Loucy (cell line): ENCODE measurements around the gene GNG2.

Experiments used
- H2AFZ ChIP-seq: fragments of 200-600 bp; sonication (generic); 2 replicates; pipeline ENCODE4 v1.6.0; 2016; ENCODE audit warnings: antibody characterized with exemption, mild to moderate bottlenecking, low read length, moderate library complexity
- H3F3A ChIP-seq: fragments of 200-600 bp; 2 replicates; pipeline ENCODE4 v1.6.0; 2016; ENCODE audit warnings: antibody characterized with exemption, low read depth, mild to moderate bottlenecking
- H3K27me3 ChIP-seq: fragments of 200-600 bp; sonication (generic); 2 replicates; pipeline ENCODE4 v1.6.1; 2014; ENCODE audit warnings: low read length, mild to moderate bottlenecking; ENCODE audit not compliant: insufficient read depth, poor library complexity, severe bottlenecking
- H3K36me3 ChIP-seq: fragments of 200-600 bp; sonication (generic); 2 replicates; pipeline ENCODE4 v1.6.1; 2016; ENCODE audit warnings: low read length; ENCODE audit not compliant: insufficient read depth
- H3K4me1 ChIP-seq: fragments of 200-600 bp; sonication (generic); 2 replicates; pipeline ENCODE4 v1.5.1; 2014; ENCODE audit warnings: low read length, mild to moderate bottlenecking; ENCODE audit not compliant: insufficient read depth, poor library complexity, severe bottlenecking
- H3K4me2 ChIP-seq: fragments of 200-600 bp; sonication (generic); 2 replicates; pipeline ENCODE4 v1.6.0; 2014; ENCODE audit warnings: antibody characterized with exemption, low read length, low read depth, mild to moderate bottlenecking; ENCODE audit not compliant: poor library complexity, severe bottlenecking
- H3K4me3 ChIP-seq: fragments of 200-600 bp; sonication (generic); 2 replicates; pipeline ENCODE4 v1.5.1; 2014; ENCODE audit warnings: low read length, mild to moderate bottlenecking, mixed read lengths; ENCODE audit not compliant: poor library complexity, severe bottlenecking
- H3K79me2 ChIP-seq: fragments of 200-600 bp; sonication (generic); 2 replicates; pipeline ENCODE4 v1.6.1; 2014; ENCODE audit warnings: low read length; ENCODE audit not compliant: insufficient read depth
- H3K9ac ChIP-seq: fragments of 200-600 bp; sonication (generic); 2 replicates; pipeline ENCODE4 v1.6.0; 2014; ENCODE audit warnings: mild to moderate bottlenecking, low read depth, low read length, moderate library complexity; ENCODE audit not compliant: poor library complexity, severe bottlenecking
- H3K9me2 ChIP-seq: fragments of 200-600 bp; sonication (generic); replicated peaks from 2 replicates; pipeline ENCODE4 v1.6.1; 2016; ENCODE audit warnings: low read depth, low read length, mixed read lengths
- H3K9me3 ChIP-seq: fragments of 200-600 bp; sonication (generic); 2 replicates; pipeline ENCODE4 v1.6.1; 2014; ENCODE audit warnings: mild to moderate bottlenecking, antibody characterized with exemption, low read length, low read depth; ENCODE audit not compliant: insufficient read depth
- H4K20me1 ChIP-seq: fragments of 200-600 bp; sonication (generic); 2 replicates; pipeline ENCODE4 v1.6.0; 2014; ENCODE audit warnings: antibody characterized with exemption, low read length, mild to moderate bottlenecking; ENCODE audit not compliant: insufficient read depth, poor library complexity, severe bottlenecking
- CTCF ChIP-seq: fragments of 200-600 bp; sonication (generic); conservative IDR thresholded peaks from 2 replicates; pipeline ENCODE4 v1.5.1; 2014; ENCODE audit warnings: mild to moderate bottlenecking, antibody characterized with exemption, low read length
- EZH2phosphoT487 ChIP-seq: fragments of 200-600 bp; IDR thresholded peaks from 2 replicates; pipeline ENCODE4 v1.6.1; 2018; ENCODE audit warnings: antibody characterized with exemption, mild to moderate bottlenecking, moderate library complexity, borderline replicate concordance

Gene GNG2

DNA sequence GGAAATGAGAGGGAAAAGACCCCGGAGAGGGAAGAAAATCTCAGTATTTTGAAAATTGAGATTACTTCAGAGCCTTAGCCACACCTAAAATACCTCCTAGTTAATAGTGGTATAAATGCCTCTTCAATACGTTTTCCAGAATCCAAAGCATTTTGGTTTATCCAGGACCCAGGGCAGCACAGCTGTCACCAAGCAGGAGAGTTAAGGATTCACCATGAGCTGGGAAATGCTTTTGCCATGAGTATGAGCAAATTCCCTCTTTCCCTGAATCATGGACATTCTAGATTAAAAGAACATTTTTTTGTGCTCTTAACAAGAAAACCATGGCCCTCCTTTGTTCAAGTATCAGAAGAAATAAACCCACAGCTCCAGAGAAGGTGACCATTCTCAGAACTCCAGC lies 107.1 kb downstream of the GNG2 start:
- Histone ChIP-seq H3K9me2 (no peaks in the 10 kb centered on the region), H3K79me2 (no peaks in the 10 kb centered on the region)

GRCh38 chr14:51969852-51970540 lies 109.6 kb downstream of the GNG2 start:
- Histone ChIP-seq H3K9ac (no peak overlapping the region), H4K20me1 (no peaks in the 10 kb centered on the region), H3K4me1 (no peaks in the 10 kb centered on the region), H3K9me2 (no peaks in the 10 kb centered on the region), H3K36me3 (peaks cover 22% of the 10 kb centered on the region; the same call in 1 of the 2 replicates), H3K9me3 (no peaks in the 10 kb centered on the region), H2AFZ (no peak overlapping the region), H3K27me3 (no peaks in the 10 kb centered on the region), H3K79me2 (no peaks in the 10 kb centered on the region), H3K4me2 (no peak overlapping the region), H3F3A (no peaks in the 10 kb centered on the region), H3K4me3 (no peak overlapping the region)
- TF ChIP-seq CTCF (no peak), EZH2phosphoT487 (no peak)

More for the DNA sequence above, 107.1 kb downstream of the GNG2 start:
- no peaks in the 10 kb centered on the region for H3K9me3 ChIP-seq
- H4K20me1 ChIP-seq, result no peaks in the 10 kb centered on the region
- no peak overlapping the region for H3K4me3 ChIP-seq
- no peak overlapping the region for H3K4me2 ChIP-seq
- TF ChIP-seq EZH2phosphoT487 (no peak), CTCF (no peak)
- H3K36me3 ChIP-seq, result peaks cover 38% of the 10 kb centered on the region
- no peaks in the 10 kb centered on the region for H3F3A ChIP-seq
- no peaks in the 10 kb centered on the region for H3K27me3 ChIP-seq
- peaks cover under 1% of the 10 kb centered on the region for H3K4me1 ChIP-seq
- H2AFZ ChIP-seq, result no peak overlapping the region
- no peak overlapping the region for H3K9ac ChIP-seq

- Histone ChIP-seq H2AFZ (no peak overlapping the region), H3K4me1 (no peaks in the 10 kb centered on the region), H4K20me1 (no peaks in the 10 kb centered on the region), H3K79me2 (no peaks in the 10 kb centered on the region), H3F3A (no peaks in the 10 kb centered on the region), H3K27me3 (no peaks in the 10 kb centered on the region), H3K36me3 (peaks cover 8% of the 10 kb centered on the region; the same call in 1 of the 2 replicates), H3K4me3 (no peak overlapping the region), H3K9ac (no peak overlapping the region), H3K9me2 (no peaks in the 10 kb centered on the region), H3K4me2 (no peak overlapping the region), H3K9me3 (no peaks in the 10 kb centered on the region)
- TF ChIP-seq EZH2phosphoT487 (no peak), CTCF (no peak)
Measured at GRCh38 chr14:51972566-51972965, 112.2 kb downstream of the GNG2 start.
